Thyroid gland (tissue), 4 donors: ENCODE results near the gene EGFL6. TPM values are rescaled to one million over a fixed set of nuclear protein-coding genes. Genes with fewer than 3 reads are reported as not detected.
"Not testable (repeated sequence)": the region's sequence is repeated elsewhere in the genome, so short reads cannot be mapped to it uniquely, and the experiment has no call there.

ENCODE experiments used
- DNase-seq, 2 donors: peaks; one replicate each; pipeline ENCODE4 v3.0.0-alpha.2; 2019
- H3K27ac ChIP-seq, 3 donors: fragments of 200-600 bp; sonication (generic); 1 replicate in 2 of 3; 2 replicates in 1 of 3; pipeline ENCODE4 v1.5.1; 2016 to 2019; ENCODE audit warnings: mild to moderate bottlenecking in 1 of 3, moderate library complexity in 1 of 3
- H3K27me3 ChIP-seq: fragments of 200-600 bp; sonication (generic); one replicate; pipeline ENCODE4 v1.5.1; 2019
- H3K36me3 ChIP-seq, 2 donors: fragments of 200-600 bp; sonication (generic); one replicate each; pipeline ENCODE4 v1.5.1; 2016 to 2019
- H3K4me1 ChIP-seq, 2 donors: fragments of 200-600 bp; sonication (generic); one replicate each; pipeline ENCODE4 v1.5.1; 2017 to 2019
- H3K4me3 ChIP-seq, 3 donors: fragments of 200-600 bp; sonication (generic); replicated peaks in 1 of 3; 1 replicate in 2 of 3; 2 replicates in 1 of 3; pipeline ENCODE4 v1.5.1; 2016; ENCODE audit warnings: mild to moderate bottlenecking in 1 of 3
- H3K9me3 ChIP-seq: fragments of 200-600 bp; sonication (generic); one replicate; pipeline ENCODE4 v1.5.1; 2017
- POLR2A ChIP-seq, 2 donors: fragments of 450-650 bp; IDR thresholded peaks; one replicate each; pipeline ENCODE4 v1.6.1; 2017; ENCODE audit warnings: antibody characterized with exemption in 2 of 2, mild to moderate bottlenecking in 2 of 2, moderate library complexity in 1 of 2
- WGBS, 2 donors: methylation state at CpG; one replicate each; pipeline ENCODE4 v1.1.5; 2017; 5-methylcytosine and 5-hydroxymethylcytosine counted together
- intact Hi-C: fragments of 100-400 bp; cut with DNase I; formaldehyde crosslinking; loops from one replicate; pipeline ENCODE4 v1.15.1; 2023
- total RNA-seq, 4 donors: library from RNA; depleted of rRNA; stranded (reverse); fragments of >200 nt; gene quantifications; one replicate each; pipeline ENCODE4 v1.2.3, GENCODE V29; 2016
- TF ChIP-seq, protein P1 (sequence below), 6 experiments: fragments of 200-600 bp in 3 of 6; fragments of 450-650 bp in 3 of 6; sonication (generic) in 3 of 6; IDR thresholded peaks; one replicate each; pipeline ENCODE4 v1.5.1; 2016 to 2019; ENCODE audit warnings: antibody characterized with exemption in 6 of 6, mild to moderate bottlenecking in 2 of 6, inconsistent platforms in 1 of 6, moderate library complexity in 1 of 6

The EGFL6 gene
- total RNA-seq, 4 donors from 2014 or later = not detected

DNA sequence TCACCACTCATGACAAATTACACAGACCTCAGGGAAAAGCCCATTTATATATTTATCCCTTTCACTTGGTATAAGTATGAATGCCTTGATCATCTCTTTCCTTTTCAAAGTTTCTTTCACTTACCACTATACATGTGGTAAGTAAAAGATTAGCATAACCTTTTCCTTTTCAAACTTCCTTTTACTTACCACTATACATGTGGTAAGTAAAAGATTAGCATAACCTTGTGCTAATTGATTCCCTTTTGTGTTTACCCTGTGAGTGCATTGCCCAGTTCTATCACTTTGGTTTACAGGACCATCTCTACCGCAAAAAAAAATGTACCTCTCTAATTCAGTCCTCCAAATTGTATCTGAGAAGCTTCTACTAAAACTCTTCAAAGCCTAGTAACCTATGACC, 50.8 kb downstream of the EGFL6 start:
- H3K27me3 ChIP-seq = no peaks in the 10 kb centered on the region
- no peak for TF ChIP-seq POLR2A (IDR thresholded peaks at IDR 0.05)
- TF ChIP-seq, protein P1, sequence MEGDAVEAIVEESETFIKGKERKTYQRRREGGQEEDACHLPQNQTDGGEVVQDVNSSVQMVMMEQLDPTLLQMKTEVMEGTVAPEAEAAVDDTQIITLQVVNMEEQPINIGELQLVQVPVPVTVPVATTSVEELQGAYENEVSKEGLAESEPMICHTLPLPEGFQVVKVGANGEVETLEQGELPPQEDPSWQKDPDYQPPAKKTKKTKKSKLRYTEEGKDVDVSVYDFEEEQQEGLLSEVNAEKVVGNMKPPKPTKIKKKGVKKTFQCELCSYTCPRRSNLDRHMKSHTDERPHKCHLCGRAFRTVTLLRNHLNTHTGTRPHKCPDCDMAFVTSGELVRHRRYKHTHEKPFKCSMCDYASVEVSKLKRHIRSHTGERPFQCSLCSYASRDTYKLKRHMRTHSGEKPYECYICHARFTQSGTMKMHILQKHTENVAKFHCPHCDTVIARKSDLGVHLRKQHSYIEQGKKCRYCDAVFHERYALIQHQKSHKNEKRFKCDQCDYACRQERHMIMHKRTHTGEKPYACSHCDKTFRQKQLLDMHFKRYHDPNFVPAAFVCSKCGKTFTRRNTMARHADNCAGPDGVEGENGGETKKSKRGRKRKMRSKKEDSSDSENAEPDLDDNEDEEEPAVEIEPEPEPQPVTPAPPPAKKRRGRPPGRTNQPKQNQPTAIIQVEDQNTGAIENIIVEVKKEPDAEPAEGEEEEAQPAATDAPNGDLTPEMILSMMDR (IDR thresholded peaks at IDR 0.05) = no peak
- H3K4me1 ChIP-seq = no peaks in the 10 kb centered on the region
- intact Hi-C loops = no loop called here
- no peaks in the 10 kb centered on the region for H3K9me3 ChIP-seq
- no peak for DNase-seq
- no peak overlapping the region for H3K27ac ChIP-seq
- H3K4me3 ChIP-seq = no peak overlapping the region
- no peaks in the 10 kb centered on the region for H3K36me3 ChIP-seq
- 43 to 45% methylated on average over 1 of the region's 1 CpG for WGBS, 2 donors

DNA sequence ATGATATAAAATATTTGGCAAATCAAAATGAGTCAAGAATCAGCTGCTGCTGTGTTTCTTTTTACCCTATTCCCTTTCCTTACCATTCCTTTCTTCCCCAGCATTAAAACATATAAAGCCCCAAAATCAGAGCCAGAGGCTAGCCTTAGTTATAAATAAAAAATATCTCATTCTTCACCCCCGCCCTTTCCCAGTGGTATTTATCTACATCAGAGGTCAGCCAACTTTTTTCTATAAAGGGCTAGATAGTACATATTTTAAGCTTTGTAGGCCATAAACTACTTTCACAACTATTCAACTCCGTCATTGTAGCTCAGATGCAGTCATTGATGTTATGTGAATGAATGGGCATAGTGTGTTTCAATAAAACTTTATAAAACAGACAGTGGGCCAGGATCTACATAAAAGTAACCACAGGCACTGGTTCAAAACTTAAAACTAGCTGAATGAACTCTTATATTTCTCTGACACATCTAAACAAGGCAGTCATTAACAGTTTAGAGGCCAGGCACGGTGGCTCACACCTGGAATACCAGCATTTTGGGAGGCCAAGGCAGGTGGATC, 53.1 kb downstream of the EGFL6 start:
- Histone ChIP-seq H3K9me3 (no peaks in the 10 kb centered on the region), H3K4me1 (no peaks in the 10 kb centered on the region), H3K36me3 (no peaks in the 10 kb centered on the region), H3K4me3 (no peak overlapping the region), H3K27ac (no peak overlapping the region), H3K27me3 (no peaks in the 10 kb centered on the region)
- TF ChIP-seq, protein P1 (IDR thresholded peaks at IDR 0.05) = no peak
- no peak for TF ChIP-seq POLR2A (IDR thresholded peaks at IDR 0.05)
- intact Hi-C loops = no loop called here
- DNase-seq = no peak
- 85 to 87% methylated on average over 3 of the region's 3 CpGs for WGBS, 2 donors

DNA sequence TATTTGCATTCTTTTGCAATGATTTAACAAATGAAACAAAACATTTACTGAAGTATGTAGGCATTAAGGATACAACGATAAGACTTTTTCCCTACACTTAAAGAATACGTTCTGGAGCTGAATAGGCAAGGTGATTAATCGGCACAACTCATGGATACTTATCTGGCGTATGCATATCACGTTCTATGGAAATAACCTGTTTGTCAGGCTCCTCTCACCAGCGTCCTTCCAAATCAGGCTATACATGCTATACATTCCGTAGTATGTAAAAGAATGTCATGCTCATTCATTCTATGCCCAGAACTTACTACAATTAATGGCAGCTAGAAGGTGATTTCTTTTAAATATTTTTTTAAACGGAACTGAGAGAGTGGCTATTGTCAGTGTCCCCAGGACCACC, 57.9 kb downstream of the EGFL6 start:
- no peaks in the 10 kb centered on the region for H3K36me3 ChIP-seq
- no peak overlapping the region for H3K4me3 ChIP-seq
- H3K27ac ChIP-seq = no peak overlapping the region
- no peaks in the 10 kb centered on the region for H3K4me1 ChIP-seq
- no peaks in the 10 kb centered on the region for H3K27me3 ChIP-seq
- DNase-seq = no peak
- H3K9me3 ChIP-seq = no peaks in the 10 kb centered on the region
- TF ChIP-seq POLR2A (IDR thresholded peaks at IDR 0.05) = no peak
- TF ChIP-seq, protein P1 (IDR thresholded peaks at IDR 0.05) = no peak
- WGBS, 2 donors = 86 to 93% methylated on average over 8 of the region's 8 CpGs
- intact Hi-C loops = no loop called here

DNA sequence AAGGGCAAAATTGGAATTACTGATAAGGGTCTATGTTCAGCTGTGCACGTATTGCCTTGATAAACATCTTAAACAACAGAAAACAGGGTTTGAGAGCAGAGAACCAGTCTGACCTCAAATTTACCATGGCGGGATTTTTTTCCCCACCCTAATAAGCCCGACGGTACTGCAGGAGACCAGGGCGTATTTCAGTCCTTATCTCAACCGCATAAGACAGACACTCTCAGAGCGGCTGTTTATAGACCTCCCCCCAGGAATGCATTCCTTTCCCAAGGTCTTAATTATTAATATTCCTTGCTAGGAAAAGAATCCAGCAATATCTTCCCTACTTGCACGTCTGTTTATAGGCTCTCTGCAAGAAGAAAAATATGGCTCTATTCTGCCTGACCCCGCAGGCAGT, 67.8 kb downstream of the EGFL6 start:
- H3K36me3 ChIP-seq, intact Hi-C loops, DNase-seq, H3K27ac ChIP-seq, H3K4me3 ChIP-seq, H3K9me3 ChIP-seq, H3K27me3 ChIP-seq, H3K4me1 ChIP-seq: not testable (repeated sequence)
- WGBS, 2 donors = 94 to 96% methylated on average over 9 of the region's 9 CpGs

DNA sequence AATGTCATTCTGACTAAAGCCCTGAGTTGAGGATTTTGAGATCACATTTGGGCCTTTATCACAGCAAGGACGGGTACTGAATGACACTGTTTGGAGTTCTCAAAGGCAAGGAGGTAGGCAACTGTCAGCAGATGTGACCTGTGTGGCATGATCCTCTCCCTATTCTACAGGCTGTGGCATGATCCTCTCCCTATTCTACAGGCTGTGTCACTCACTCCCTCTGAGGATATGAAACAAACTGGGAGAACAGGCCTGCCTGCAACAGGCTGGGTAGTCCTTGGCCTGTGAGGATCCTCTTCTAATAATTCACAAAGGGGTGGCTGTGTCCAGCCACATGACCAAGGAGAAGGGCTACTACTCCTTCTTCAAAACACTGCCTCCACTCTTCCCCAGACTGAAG, 68.6 kb downstream of the EGFL6 start:
- TF ChIP-seq, protein P1 (IDR thresholded peaks at IDR 0.05) = no peak
- TF ChIP-seq POLR2A (IDR thresholded peaks at IDR 0.05) = no peak
- H3K4me1 ChIP-seq = no peaks in the 10 kb centered on the region
- intact Hi-C loops = no loop called here
- no peak for DNase-seq
- H3K36me3 ChIP-seq = no peaks in the 10 kb centered on the region
- no peaks in the 10 kb centered on the region for H3K27me3 ChIP-seq
- H3K4me3 ChIP-seq = no peak overlapping the region
- 90 to 100% methylated on average over 1 of the region's 1 CpG for WGBS, 2 donors
- no peak overlapping the region for H3K27ac ChIP-seq
- H3K9me3 ChIP-seq = no peaks in the 10 kb centered on the region

DNA sequence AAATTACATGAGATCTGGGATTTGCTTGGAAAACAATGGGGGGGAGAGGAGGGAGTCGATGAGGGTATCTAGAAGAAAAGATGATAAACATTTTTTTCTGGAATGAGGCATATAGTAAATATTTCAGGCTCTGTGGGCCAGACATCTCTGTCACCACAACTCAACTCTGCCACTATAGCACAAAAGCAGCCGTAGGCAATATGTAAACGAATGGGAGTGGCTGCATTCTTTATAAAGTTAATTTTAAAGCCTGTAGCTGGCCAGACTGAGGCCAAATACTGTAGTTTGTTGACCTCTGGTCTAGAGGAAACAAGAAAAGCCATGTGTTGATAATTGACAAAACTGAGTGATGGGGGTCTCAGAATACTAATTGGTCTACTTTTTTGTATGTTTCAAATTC, 69.4 kb downstream of the EGFL6 start:
- DNase-seq = no peak
- Histone ChIP-seq H3K27me3 (no peaks in the 10 kb centered on the region), H3K4me3 (no peak overlapping the region), H3K4me1 (no peaks in the 10 kb centered on the region), H3K36me3 (no peaks in the 10 kb centered on the region), H3K9me3 (no peaks in the 10 kb centered on the region), H3K27ac (no peak overlapping the region)
- TF ChIP-seq, protein P1 (IDR thresholded peaks at IDR 0.05) = no peak
- no peak for TF ChIP-seq POLR2A (IDR thresholded peaks at IDR 0.05)
- 65 to 71% methylated on average over 3 of the region's 3 CpGs for WGBS, 2 donors
- intact Hi-C loops = no loop called here

DNA sequence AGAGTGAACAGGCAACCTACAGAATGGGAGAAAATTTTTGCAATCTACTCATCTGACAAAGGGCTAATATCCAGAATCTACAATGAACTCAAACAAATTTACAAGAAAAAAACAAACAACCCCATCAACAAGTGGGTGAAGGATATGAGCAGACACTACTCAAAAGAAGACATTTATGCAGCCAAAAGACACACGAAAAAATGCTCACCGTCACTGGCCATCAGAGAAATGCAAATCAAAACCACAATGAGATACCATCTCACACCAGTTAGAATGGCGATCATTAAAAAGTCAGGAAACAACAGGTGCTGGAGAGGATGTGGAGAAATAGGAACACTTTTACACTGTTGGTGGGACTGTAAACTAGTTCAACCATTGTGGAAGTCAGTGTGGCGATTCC, 72.3 kb downstream of the EGFL6 start:
- no CpG with 5 or more reads among the region's 4 CpGs for WGBS, 2 donors
- H3K27me3 ChIP-seq, intact Hi-C loops: not testable (repeated sequence)

More for the DNA sequence above, 72.3 kb downstream of the EGFL6 start:
- H3K9me3 ChIP-seq, H3K36me3 ChIP-seq, H3K27ac ChIP-seq, H3K4me3 ChIP-seq, DNase-seq, H3K4me1 ChIP-seq: not testable (repeated sequence)
